Lower leg skin (tissue), 3 donors: ENCODE results near the gene ARHGAP12.

Experiments
- POLR2A ChIP-seq, 2 donors: fragments of 450-650 bp; IDR thresholded peaks; one replicate each; pipeline ENCODE4 v1.6.1; 2016 to 2017; ENCODE audit warnings: antibody characterized with exemption in 2 of 2, mild to moderate bottlenecking in 1 of 2, moderate library complexity in 1 of 2
- TF ChIP-seq, protein P1 (sequence below), 3 donors: fragments of 450-650 bp; IDR thresholded peaks; one replicate each; pipeline ENCODE4 v1.5.1; 2016; ENCODE audit warnings: antibody characterized with exemption in 3 of 3, mild to moderate bottlenecking in 3 of 3, moderate library complexity in 2 of 3

DNA sequence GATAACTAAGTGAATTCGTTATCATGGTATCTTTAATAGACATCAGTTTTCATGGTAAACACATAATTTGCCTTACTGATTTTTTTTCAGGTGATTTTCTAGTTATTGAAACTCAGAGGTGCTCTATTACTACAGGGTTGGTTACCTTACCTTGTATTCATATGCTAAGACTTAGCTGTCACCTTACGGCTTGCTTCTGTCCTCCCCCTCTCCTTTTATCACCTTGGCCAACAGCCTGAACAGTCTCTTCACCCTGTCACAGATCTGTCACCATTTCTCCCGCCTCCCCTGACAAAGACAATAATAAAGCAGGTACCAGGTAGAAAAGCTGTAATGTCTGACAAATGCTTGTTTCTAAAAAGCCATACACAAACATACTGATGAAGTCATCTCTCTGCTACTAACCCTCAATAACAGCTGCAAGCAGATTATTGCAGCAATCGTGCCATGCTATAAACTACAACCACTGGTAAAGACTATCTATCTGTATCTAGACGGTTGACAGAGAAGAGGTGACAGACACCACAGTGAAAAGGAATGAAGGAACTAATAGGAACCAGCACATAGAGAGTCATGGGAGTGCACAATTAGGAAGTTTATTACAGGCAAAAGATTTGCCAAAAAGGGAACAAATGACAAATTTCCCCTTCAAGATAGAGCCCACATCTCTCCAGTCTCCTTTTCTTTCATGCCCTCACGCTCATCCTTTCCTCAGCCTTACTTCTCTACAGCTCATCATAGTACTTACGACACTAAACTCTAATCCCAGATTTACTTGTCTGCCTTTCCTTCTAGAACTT lies 57.2 kb downstream of the ARHGAP12 start:
- no peak for TF ChIP-seq POLR2A (IDR thresholded peaks at IDR 0.05)
- TF ChIP-seq, protein P1, sequence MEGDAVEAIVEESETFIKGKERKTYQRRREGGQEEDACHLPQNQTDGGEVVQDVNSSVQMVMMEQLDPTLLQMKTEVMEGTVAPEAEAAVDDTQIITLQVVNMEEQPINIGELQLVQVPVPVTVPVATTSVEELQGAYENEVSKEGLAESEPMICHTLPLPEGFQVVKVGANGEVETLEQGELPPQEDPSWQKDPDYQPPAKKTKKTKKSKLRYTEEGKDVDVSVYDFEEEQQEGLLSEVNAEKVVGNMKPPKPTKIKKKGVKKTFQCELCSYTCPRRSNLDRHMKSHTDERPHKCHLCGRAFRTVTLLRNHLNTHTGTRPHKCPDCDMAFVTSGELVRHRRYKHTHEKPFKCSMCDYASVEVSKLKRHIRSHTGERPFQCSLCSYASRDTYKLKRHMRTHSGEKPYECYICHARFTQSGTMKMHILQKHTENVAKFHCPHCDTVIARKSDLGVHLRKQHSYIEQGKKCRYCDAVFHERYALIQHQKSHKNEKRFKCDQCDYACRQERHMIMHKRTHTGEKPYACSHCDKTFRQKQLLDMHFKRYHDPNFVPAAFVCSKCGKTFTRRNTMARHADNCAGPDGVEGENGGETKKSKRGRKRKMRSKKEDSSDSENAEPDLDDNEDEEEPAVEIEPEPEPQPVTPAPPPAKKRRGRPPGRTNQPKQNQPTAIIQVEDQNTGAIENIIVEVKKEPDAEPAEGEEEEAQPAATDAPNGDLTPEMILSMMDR (IDR thresholded peaks at IDR 0.05), result no peak
